ENCODE results near the gene COL21A1. TPM values are rescaled to one million over a fixed set of nuclear protein-coding genes. Genes with fewer than 3 reads are reported as not detected.

COL21A1 gene
- total RNA-seq, 2 experiments from 2014 or later = not detected

- H3K4me2 ChIP-seq (ENCODE audit: low read length) = no peak overlapping the region
- no peaks in the 10 kb centered on the region for H3K79me2 ChIP-seq (ENCODE audit: insufficient read depth, low read depth, low read length)
- H2AFZ ChIP-seq (ENCODE audit: low read length) = no peak overlapping the region
- ChIA-PET POLR2A (no interaction called here), CTCF (ENCODE audit: unreplicated experiment) (no interaction called here)
- H4K20me1 ChIP-seq (ENCODE audit: insufficient read depth, low read length) = no peaks in the 10 kb centered on the region
- H3K9me2 ChIP-seq (ENCODE audit: insufficient read depth, low read length) = no peaks in the 10 kb centered on the region
- no peak overlapping the region for H3K4me3 ChIP-seq (ENCODE audit: low read depth, low read length, poor library complexity, severe bottlenecking)
- no peak overlapping the region for H3K27ac ChIP-seq (ENCODE audit: low read depth, low read length, poor library complexity, severe bottlenecking)
- no TSS peak for BruUV-seq (replicated peaks)
- H3K9me3 ChIP-seq (ENCODE audit: low read length) = 0 out of 2 replicates have a peak, but pooled peaks cover 7% of the 10 kb centered on the region
- no peaks in the 10 kb centered on the region for H3K36me3 ChIP-seq (ENCODE audit: insufficient read depth, low read length)
- no peak for DNase-seq (ENCODE audit: low spot score)
- no peaks in the 10 kb centered on the region for H3K4me1 ChIP-seq (ENCODE audit: insufficient read depth, low read length, poor library complexity, severe bottlenecking)
- intact Hi-C loops (cut with micrococcal nuclease; ENCODE audit: unreplicated experiment) = no loop called here
- no peak for TF ChIP-seq EZH2phosphoT487 (IDR thresholded peaks at IDR 0.05; ENCODE audit: borderline replicate concordance, low read depth, low read length)
- TF ChIP-seq CTCF (conservative IDR thresholded peaks at IDR 0.05; ENCODE audit: low read length) = no peak
Measured at GRCh38 chr6:56172144-56172543, 75.2 kb downstream of the COL21A1 start.

DNA sequence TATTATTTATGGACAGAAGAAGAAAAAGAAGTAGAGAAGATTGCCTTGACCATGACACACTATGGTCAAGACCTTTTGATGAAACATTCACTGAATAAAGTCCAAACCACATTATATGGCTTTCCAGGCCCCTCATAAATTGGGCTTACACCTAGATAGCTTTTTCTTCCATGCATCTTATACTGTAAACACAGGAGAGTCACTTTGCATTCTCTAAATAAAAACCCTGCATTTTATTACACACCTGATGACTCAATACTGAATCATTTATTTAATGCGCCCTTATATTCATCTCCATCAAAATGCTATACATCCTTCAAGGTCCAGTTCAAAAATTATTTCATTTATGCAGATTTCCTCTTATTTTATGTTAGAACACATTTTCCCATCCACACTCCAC is 78.0 kb downstream of the COL21A1 start:
- Histone ChIP-seq H3K4me1 (ENCODE audit: insufficient read depth, low read length, poor library complexity, severe bottlenecking) (no peaks in the 10 kb centered on the region), H3K79me2 (ENCODE audit: insufficient read depth, low read depth, low read length) (no peaks in the 10 kb centered on the region), H3K27ac (ENCODE audit: low read depth, low read length, poor library complexity, severe bottlenecking) (no peak overlapping the region), H3K36me3 (ENCODE audit: insufficient read depth, low read length) (no peaks in the 10 kb centered on the region), H3K9me3 (ENCODE audit: low read length) (no peaks in the 10 kb centered on the region), H2AFZ (ENCODE audit: low read length) (no peak overlapping the region), H4K20me1 (ENCODE audit: insufficient read depth, low read length) (no peaks in the 10 kb centered on the region), H3K4me3 (ENCODE audit: low read depth, low read length, poor library complexity, severe bottlenecking) (no peak overlapping the region), H3K4me2 (ENCODE audit: low read length) (no peak overlapping the region), H3K9me2 (ENCODE audit: insufficient read depth, low read length) (no peaks in the 10 kb centered on the region)
- intact Hi-C loops (cut with micrococcal nuclease; ENCODE audit: unreplicated experiment) = no loop called here
- TF ChIP-seq CTCF (conservative IDR thresholded peaks at IDR 0.05; ENCODE audit: low read length) (no peak), EZH2phosphoT487 (IDR thresholded peaks at IDR 0.05; ENCODE audit: borderline replicate concordance, low read depth, low read length) (no peak)
- CTCF ChIA-PET (ENCODE audit: unreplicated experiment) = no interaction called here
- no TSS peak for BruUV-seq (replicated peaks)
- POLR2A ChIA-PET = no interaction called here
- DNase-seq (ENCODE audit: low spot score) = no peak

DNA sequence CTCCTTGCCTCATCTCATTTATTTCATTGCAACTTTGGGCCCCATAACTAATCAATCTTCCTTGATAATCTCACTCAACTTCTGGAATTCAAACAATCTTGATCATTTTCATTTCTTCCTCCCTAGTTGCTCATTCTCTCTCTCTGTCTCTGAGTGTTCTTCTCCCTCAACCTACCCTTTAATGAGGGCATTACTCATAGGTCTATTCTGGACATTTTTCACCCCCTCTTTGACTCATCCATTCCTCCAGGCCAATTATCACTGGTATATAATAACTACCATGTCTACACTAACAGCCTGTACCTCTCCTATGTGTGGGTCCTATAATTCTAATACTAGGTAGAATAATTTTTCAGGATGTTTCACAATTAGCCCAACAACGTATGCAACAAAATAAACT is 78.8 kb downstream of the COL21A1 start:
- CTCF ChIA-PET (ENCODE audit: unreplicated experiment) = no interaction called here

More for the DNA sequence above, 78.8 kb downstream of the COL21A1 start:
- DNase-seq (ENCODE audit: low spot score) = no peak
- POLR2A ChIA-PET = no interaction called here
- no peaks in the 10 kb centered on the region for H3K79me2 ChIP-seq (ENCODE audit: insufficient read depth, low read depth, low read length)
- H3K27ac ChIP-seq (ENCODE audit: low read depth, low read length, poor library complexity, severe bottlenecking) = no peak overlapping the region
- intact Hi-C loops (cut with micrococcal nuclease; ENCODE audit: unreplicated experiment) = no loop called here
- no peaks in the 10 kb centered on the region for H3K9me2 ChIP-seq (ENCODE audit: insufficient read depth, low read length)
- no peak overlapping the region for H2AFZ ChIP-seq (ENCODE audit: low read length)
- TF ChIP-seq CTCF (conservative IDR thresholded peaks at IDR 0.05; ENCODE audit: low read length) (no peak), EZH2phosphoT487 (IDR thresholded peaks at IDR 0.05; ENCODE audit: borderline replicate concordance, low read depth, low read length) (no peak)
- H3K4me2 ChIP-seq (ENCODE audit: low read length) = no peak overlapping the region
- no peaks in the 10 kb centered on the region for H3K36me3 ChIP-seq (ENCODE audit: insufficient read depth, low read length)
- no peaks in the 10 kb centered on the region for H4K20me1 ChIP-seq (ENCODE audit: insufficient read depth, low read length)
- H3K4me1 ChIP-seq (ENCODE audit: insufficient read depth, low read length, poor library complexity, severe bottlenecking) = no peaks in the 10 kb centered on the region
- no peak overlapping the region for H3K4me3 ChIP-seq (ENCODE audit: low read depth, low read length, poor library complexity, severe bottlenecking)
- H3K9me3 ChIP-seq (ENCODE audit: low read length) = no peaks in the 10 kb centered on the region
- BruUV-seq (replicated peaks) = no TSS peak
